ENCODE data around the gene SNAPC4.

- TF ChIP-seq CTCF (IDR thresholded peaks at IDR 0.05), result no peak
- TF ChIP-seq POLR2A (IDR thresholded peaks at IDR 0.05), result no peak
Measured at GRCh38 chr9:136386018-136386417, 14.0 kb downstream of the SNAPC4 start.

Data from sigmoid colon (tissue), 3 donors.